Smooth muscle cell (in vitro differentiated cells): Measurements from ENCODE around the gene CLSTN2. TPM values are rescaled to one million over a fixed set of nuclear protein-coding genes. Genes with fewer than 3 reads are reported as not detected.

Experiments
- DNase-seq: peaks from one replicate; lab custom pipeline; 2025; ENCODE audit not compliant: unreplicated experiment; lab: John Stamatoyannopoulos, UW
- H2AFZ ChIP-seq: fragments of 200-600 bp; sonication (generic); 2 replicates; pipeline ENCODE4 v1.6.0; 2016; ENCODE audit warnings: antibody characterized with exemption, low read depth, mild to moderate bottlenecking
- H3F3A ChIP-seq: fragments of 200-600 bp; sonication (generic); 2 replicates; pipeline ENCODE4 v1.6.0; 2017; ENCODE audit warnings: antibody characterized with exemption, low read depth
- H3K27ac ChIP-seq: fragments of 200-600 bp; sonication (generic); 2 replicates; pipeline ENCODE4 v1.5.1; 2016; ENCODE audit warnings: low read depth, mild to moderate bottlenecking
- H3K27me3 ChIP-seq: fragments of 200-600 bp; sonication (generic); 2 replicates; pipeline ENCODE4 v1.6.1; 2016; ENCODE audit warnings: low read depth, mild to moderate bottlenecking
- H3K36me3 ChIP-seq: fragments of 200-600 bp; sonication (generic); 2 replicates; pipeline ENCODE4 v1.5.1; 2016; ENCODE audit warnings: low read depth
- H3K4me1 ChIP-seq: fragments of 200-600 bp; sonication (generic); 2 replicates; pipeline ENCODE4 v1.5.1; 2016; ENCODE audit warnings: low read depth
- H3K4me2 ChIP-seq: fragments of 200-600 bp; sonication (generic); 2 replicates; pipeline ENCODE4 v1.6.0; 2016; ENCODE audit warnings: mild to moderate bottlenecking
- H3K4me3 ChIP-seq: fragments of 200-600 bp; sonication (generic); 2 replicates; pipeline ENCODE4 v1.5.1; 2016; ENCODE audit warnings: mild to moderate bottlenecking
- H3K79me2 ChIP-seq: fragments of 200-600 bp; sonication (generic); 2 replicates; pipeline ENCODE4 v1.6.0; 2016; ENCODE audit warnings: low read depth, mild to moderate bottlenecking
- H3K9ac ChIP-seq: fragments of 200-600 bp; sonication (generic); 2 replicates; pipeline ENCODE4 v1.6.0; 2016; ENCODE audit warnings: low read depth
- H3K9me3 ChIP-seq: fragments of 200-600 bp; sonication (generic); replicated peaks from 2 replicates; pipeline ENCODE4 v1.5.1; 2016; ENCODE audit warnings: low read depth
- H4K20me1 ChIP-seq: fragments of 200-600 bp; sonication (generic); 2 replicates; pipeline ENCODE4 v1.6.0; 2016; ENCODE audit warnings: low read depth
- WGBS: methylation state at CpG from one replicate; pipeline ENCODE4 v1.1.7; 2016; ENCODE audit warnings: low lambda C conversion rate; 5-methylcytosine and 5-hydroxymethylcytosine counted together
- polyA plus RNA-seq: library from polyadenylated mRNA; unstranded; fragments of >200 nt; fragmentation: Nextera tagmentation; extraction: Ambion mirVana; gene quantifications from 2 replicates; pipeline ENCODE4 v1.2.1, GENCODE V29; 2016
- total RNA-seq: library from RNA; depleted of rRNA; stranded (reverse); fragments of >200 nt; gene quantifications from 2 replicates; pipeline ENCODE4 v1.2.3, GENCODE V29; 2014
- TF ChIP-seq, protein P1 (sequence below): fragments of 200-600 bp; sonication (generic); IDR thresholded peaks from 2 replicates; pipeline ENCODE4 v1.5.1; 2017; ENCODE audit warnings: borderline replicate concordance, mild to moderate bottlenecking, antibody characterized with exemption; ENCODE audit not compliant: insufficient read depth, poor library complexity, severe bottlenecking

CLSTN2 gene
- total and polyA plus RNA-seq, 2 experiments from 2014 or later = 0.91 to 1.5 TPM

DNA sequence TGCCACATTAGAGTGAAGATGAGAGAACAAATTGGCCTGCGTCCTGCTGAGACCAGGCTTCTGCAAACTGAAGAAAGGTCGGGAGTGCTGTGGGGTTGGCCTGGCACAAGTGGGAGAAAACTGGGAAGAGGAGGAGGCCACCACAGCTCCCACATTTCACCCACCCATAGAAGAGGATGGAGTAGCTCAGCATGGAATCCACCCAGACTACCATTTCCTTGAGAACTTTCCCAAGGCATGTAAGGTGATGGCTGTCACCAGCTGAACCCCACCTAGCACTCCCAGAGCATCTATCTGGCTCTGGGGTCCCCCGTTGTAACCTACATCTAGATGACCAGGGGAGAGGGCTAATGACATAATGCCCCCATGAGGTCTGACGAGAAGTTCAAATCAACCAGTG is 622.5 kb downstream of the CLSTN2 start:
- no peak overlapping the region for H2AFZ ChIP-seq
- H3K4me3 ChIP-seq = no peak overlapping the region
- no peak overlapping the region for H3K27ac ChIP-seq
- DNase-seq = no peak
- H3K36me3 ChIP-seq = no peaks in the 10 kb centered on the region
- H3K4me2 ChIP-seq = no peak overlapping the region
- no peaks in the 10 kb centered on the region for H4K20me1 ChIP-seq
- TF ChIP-seq, protein P1, sequence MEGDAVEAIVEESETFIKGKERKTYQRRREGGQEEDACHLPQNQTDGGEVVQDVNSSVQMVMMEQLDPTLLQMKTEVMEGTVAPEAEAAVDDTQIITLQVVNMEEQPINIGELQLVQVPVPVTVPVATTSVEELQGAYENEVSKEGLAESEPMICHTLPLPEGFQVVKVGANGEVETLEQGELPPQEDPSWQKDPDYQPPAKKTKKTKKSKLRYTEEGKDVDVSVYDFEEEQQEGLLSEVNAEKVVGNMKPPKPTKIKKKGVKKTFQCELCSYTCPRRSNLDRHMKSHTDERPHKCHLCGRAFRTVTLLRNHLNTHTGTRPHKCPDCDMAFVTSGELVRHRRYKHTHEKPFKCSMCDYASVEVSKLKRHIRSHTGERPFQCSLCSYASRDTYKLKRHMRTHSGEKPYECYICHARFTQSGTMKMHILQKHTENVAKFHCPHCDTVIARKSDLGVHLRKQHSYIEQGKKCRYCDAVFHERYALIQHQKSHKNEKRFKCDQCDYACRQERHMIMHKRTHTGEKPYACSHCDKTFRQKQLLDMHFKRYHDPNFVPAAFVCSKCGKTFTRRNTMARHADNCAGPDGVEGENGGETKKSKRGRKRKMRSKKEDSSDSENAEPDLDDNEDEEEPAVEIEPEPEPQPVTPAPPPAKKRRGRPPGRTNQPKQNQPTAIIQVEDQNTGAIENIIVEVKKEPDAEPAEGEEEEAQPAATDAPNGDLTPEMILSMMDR = no peak
- no peak overlapping the region for H3K9ac ChIP-seq
- H3K27me3 ChIP-seq = no peaks in the 10 kb centered on the region
- no peaks in the 10 kb centered on the region for H3K4me1 ChIP-seq
- WGBS = 94% methylated on average over 4 of the region's 4 CpGs
- H3K79me2 ChIP-seq = no peaks in the 10 kb centered on the region
- H3K9me3 ChIP-seq = no peaks in the 10 kb centered on the region
- no peaks in the 10 kb centered on the region for H3F3A ChIP-seq

DNA sequence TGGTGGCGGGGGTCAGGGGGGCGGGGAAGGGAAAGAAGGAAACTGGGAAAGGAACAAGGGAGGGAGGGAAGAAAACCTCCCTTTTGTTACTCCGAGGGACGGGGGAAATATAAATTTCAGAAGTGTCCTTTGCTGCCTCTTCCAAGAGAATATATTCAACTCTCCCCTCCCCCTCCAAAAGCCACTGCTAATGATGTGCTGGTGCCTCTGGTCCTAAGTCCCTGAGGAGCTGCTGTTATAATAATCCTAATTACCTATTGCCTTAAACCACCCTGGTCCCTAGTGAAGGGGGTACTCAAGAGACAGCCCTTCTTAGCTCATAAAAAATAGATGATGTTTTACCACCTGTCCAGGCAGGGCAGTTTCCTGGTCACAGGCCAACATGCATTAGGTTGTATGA is 624.6 kb downstream of the CLSTN2 start:
- H3F3A ChIP-seq = no peaks in the 10 kb centered on the region
- no peak overlapping the region for H3K9ac ChIP-seq
- no peak overlapping the region for H2AFZ ChIP-seq
- H3K9me3 ChIP-seq = no peaks in the 10 kb centered on the region
- no peak overlapping the region for H3K27ac ChIP-seq
- H4K20me1 ChIP-seq = no peaks in the 10 kb centered on the region
- no peaks in the 10 kb centered on the region for H3K4me1 ChIP-seq
- TF ChIP-seq, protein P1 = no peak
- H3K79me2 ChIP-seq = no peaks in the 10 kb centered on the region
- no peak overlapping the region for H3K4me2 ChIP-seq
- 90% methylated on average over 3 of the region's 4 CpGs for WGBS
- no peak for DNase-seq
- no peak overlapping the region for H3K4me3 ChIP-seq
- no peaks in the 10 kb centered on the region for H3K36me3 ChIP-seq
- no peaks in the 10 kb centered on the region for H3K27me3 ChIP-seq

DNA sequence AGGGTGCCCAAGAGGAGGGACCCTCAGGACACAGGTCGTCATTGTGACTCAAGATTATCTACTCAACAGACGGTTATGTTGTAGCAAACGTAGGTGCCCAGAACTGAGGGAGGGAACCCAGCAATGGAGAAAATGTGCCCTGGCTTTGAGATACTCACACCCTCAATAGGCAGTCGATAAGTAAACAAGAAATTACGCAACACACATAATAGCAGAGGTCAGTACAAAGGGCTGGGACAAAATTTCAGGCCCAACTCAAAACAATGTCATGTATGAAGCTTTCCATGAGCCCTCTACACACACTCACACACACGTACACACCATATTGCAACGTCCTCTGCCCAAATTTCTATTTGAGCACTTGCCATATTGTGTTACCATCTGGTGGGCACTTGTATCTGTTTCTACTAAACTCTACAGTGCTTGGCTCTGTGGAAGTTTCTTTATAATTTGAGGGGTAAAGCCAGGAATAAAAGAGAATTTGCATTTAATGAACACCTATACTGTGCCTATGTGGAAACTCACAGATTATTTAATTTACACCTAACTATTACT is 628.3 kb downstream of the CLSTN2 start:
- TF ChIP-seq, protein P1 = no peak
- no peak overlapping the region for H2AFZ ChIP-seq
- H3K27ac ChIP-seq = no peak overlapping the region
- WGBS = 88% methylated on average over 7 of the region's 7 CpGs
- H3K9me3 ChIP-seq = no peaks in the 10 kb centered on the region
- no peak for DNase-seq
- no peak overlapping the region for H3K4me2 ChIP-seq
- no peaks in the 10 kb centered on the region for H3F3A ChIP-seq
- no peaks in the 10 kb centered on the region for H3K4me1 ChIP-seq
- H3K4me3 ChIP-seq = no peak overlapping the region
- no peaks in the 10 kb centered on the region for H3K27me3 ChIP-seq
- no peaks in the 10 kb centered on the region for H4K20me1 ChIP-seq
- H3K79me2 ChIP-seq = no peaks in the 10 kb centered on the region
- H3K9ac ChIP-seq = no peak overlapping the region
- H3K36me3 ChIP-seq = no peaks in the 10 kb centered on the region

DNA sequence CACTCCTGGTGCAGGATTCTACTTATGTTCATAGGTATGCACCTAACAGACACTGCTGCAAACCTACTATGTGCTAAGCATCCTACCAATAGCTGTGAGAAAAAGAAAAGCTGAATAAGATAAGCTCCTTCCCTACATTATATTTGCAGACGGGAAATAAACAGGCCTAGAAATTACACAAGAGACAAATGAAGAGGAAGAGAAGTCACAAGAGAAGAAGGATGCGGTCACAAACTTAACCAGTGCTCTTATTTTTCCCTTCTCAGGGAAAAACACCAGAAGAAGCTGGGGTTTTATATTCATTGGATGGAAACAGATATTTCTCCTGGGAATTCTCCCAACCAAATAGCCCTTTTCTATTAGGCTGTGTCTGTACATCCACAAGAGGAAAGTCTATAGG is 633.1 kb downstream of the CLSTN2 start:
- Histone ChIP-seq H3K36me3 (no peaks in the 10 kb centered on the region), H3K27ac (no peak overlapping the region), H3F3A (no peaks in the 10 kb centered on the region), H3K9ac (no peak overlapping the region), H3K4me3 (no peak overlapping the region), H3K79me2 (no peaks in the 10 kb centered on the region), H3K4me1 (no peaks in the 10 kb centered on the region), H3K4me2 (no peak overlapping the region), H3K27me3 (no peaks in the 10 kb centered on the region), H4K20me1 (no peaks in the 10 kb centered on the region), H2AFZ (no peak overlapping the region), H3K9me3 (no peaks in the 10 kb centered on the region)
- DNase-seq = no peak
- TF ChIP-seq, protein P1 = no peak
- 93% methylated on average over 2 of the region's 2 CpGs for WGBS
